ENCODE data around the gene PARPBP.
"Not testable (repeated sequence)": the region's sequence is repeated elsewhere in the genome, so short reads cannot be mapped to it uniquely, and the experiment has no call there.

The PARPBP gene

GRCh38 chr12:102120886-102121285 is 903 bp downstream of the PARPBP start:
- H3K27ac Mint-ChIP-seq = peak overlapping the region; percentile 90
- DNase-seq (ENCODE audit: low spot score in 2 of 2) = no peak
- H3K4me1 Mint-ChIP-seq = peaks cover 13% of the 10 kb centered on the region
- no peak for ATAC-seq (ENCODE audit: low read depth)
- H3K36me3 Mint-ChIP-seq = peaks cover 8% of the 10 kb centered on the region
- H3K27me3 Mint-ChIP-seq = no peaks in the 10 kb centered on the region
- H3K9me3 Mint-ChIP-seq = no peaks in the 10 kb centered on the region
- peak overlapping the region; percentile 92 for H3K4me3 Mint-ChIP-seq

GRCh38 chr12:102121328-102121727 is 1.3 kb downstream of the PARPBP start:
- not testable (repeated sequence) for H3K9me3 Mint-ChIP-seq; H3K4me3 Mint-ChIP-seq; H3K27me3 Mint-ChIP-seq; ATAC-seq (ENCODE audit: low read depth); DNase-seq (ENCODE audit: low spot score in 2 of 2); H3K27ac Mint-ChIP-seq; H3K36me3 Mint-ChIP-seq
- H3K4me1 Mint-ChIP-seq = peaks cover 13% of the 10 kb centered on the region

GRCh38 chr12:102130720-102131119 is 10.7 kb downstream of the PARPBP start:
- not testable (repeated sequence) for H3K27me3 Mint-ChIP-seq; DNase-seq (ENCODE audit: low spot score in 2 of 2); H3K4me3 Mint-ChIP-seq; H3K27ac Mint-ChIP-seq; H3K36me3 Mint-ChIP-seq; H3K4me1 Mint-ChIP-seq; H3K9me3 Mint-ChIP-seq; ATAC-seq (ENCODE audit: low read depth)

DNA sequence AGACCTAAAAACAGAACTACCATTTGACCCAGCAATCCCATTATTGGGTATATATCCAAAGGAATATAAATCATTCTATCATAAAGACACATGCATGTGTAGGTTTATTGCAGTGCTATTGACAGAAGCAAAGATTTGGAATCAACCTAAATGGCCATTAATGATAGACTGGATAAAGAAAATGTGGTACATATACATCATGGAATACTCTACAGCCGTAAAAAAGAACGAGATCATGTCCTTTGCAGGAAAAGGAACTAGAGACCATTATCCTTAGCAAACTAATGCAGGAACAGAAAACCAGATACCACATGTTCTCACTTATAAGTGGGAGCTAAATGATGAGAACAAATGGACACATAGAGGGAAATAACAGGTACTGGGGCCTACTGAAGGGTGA is 11.5 kb downstream of the PARPBP start:
- H3K4me1 Mint-ChIP-seq; ATAC-seq (ENCODE audit: low read depth); H3K4me3 Mint-ChIP-seq; H3K27me3 Mint-ChIP-seq; DNase-seq (ENCODE audit: low spot score in 2 of 2); H3K9me3 Mint-ChIP-seq; H3K27ac Mint-ChIP-seq; H3K36me3 Mint-ChIP-seq: not testable (repeated sequence)

- not testable (repeated sequence) for H3K4me3 Mint-ChIP-seq
Observed at GRCh38 chr12:102137619-102138018, 17.6 kb downstream of the PARPBP start.

DNA sequence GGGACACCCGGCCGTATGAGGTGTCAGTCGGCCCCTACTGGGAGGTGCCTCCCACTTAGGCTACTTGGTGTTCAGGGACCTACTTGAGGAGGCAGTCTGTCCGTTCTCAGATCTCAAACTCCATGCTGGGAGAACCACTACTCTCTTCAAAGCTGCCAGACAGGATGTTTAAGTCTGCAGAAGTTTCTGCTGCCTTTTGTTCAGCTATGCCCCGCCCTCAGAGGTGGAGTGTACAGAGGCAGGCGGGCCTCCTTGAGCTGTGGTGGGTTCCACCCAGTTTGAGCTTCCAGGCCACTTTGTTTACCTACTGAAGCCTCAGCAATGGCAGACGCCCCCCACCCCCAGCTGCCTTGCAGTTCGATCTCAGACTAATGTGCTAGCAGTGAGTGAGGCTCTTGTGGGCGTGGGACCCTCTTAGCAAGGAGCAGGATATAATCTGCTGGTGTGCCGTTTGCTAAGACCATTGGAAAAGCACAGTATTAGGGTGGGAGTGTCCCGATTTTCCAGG is 22.9 kb downstream of the PARPBP start:
- DNase-seq (ENCODE audit: low spot score in 2 of 2); H3K4me3 Mint-ChIP-seq; H3K27me3 Mint-ChIP-seq; ATAC-seq (ENCODE audit: low read depth); H3K4me1 Mint-ChIP-seq; H3K36me3 Mint-ChIP-seq; H3K27ac Mint-ChIP-seq; H3K9me3 Mint-ChIP-seq: not testable (repeated sequence)

More at GRCh38 chr12:102137619-102138018, 17.6 kb downstream of the PARPBP start:
- not testable (repeated sequence) for H3K27ac Mint-ChIP-seq; H3K27me3 Mint-ChIP-seq; H3K9me3 Mint-ChIP-seq; H3K36me3 Mint-ChIP-seq; ATAC-seq (ENCODE audit: low read depth); DNase-seq (ENCODE audit: low spot score in 2 of 2); H3K4me1 Mint-ChIP-seq

- no peaks in the 10 kb centered on the region for H3K27me3 Mint-ChIP-seq
- H3K4me3 Mint-ChIP-seq = no peak overlapping the region
- H3K4me1 Mint-ChIP-seq = peaks cover 2% of the 10 kb centered on the region
- peaks cover 3% of the 10 kb centered on the region for H3K36me3 Mint-ChIP-seq
- H3K27ac Mint-ChIP-seq = no peak overlapping the region
- ATAC-seq (ENCODE audit: low read depth) (no peak), DNase-seq (ENCODE audit: low spot score in 2 of 2) (no peak)
- H3K9me3 Mint-ChIP-seq = no peaks in the 10 kb centered on the region
Observed at GRCh38 chr12:102144221-102144620, 24.2 kb downstream of the PARPBP start.

DNA sequence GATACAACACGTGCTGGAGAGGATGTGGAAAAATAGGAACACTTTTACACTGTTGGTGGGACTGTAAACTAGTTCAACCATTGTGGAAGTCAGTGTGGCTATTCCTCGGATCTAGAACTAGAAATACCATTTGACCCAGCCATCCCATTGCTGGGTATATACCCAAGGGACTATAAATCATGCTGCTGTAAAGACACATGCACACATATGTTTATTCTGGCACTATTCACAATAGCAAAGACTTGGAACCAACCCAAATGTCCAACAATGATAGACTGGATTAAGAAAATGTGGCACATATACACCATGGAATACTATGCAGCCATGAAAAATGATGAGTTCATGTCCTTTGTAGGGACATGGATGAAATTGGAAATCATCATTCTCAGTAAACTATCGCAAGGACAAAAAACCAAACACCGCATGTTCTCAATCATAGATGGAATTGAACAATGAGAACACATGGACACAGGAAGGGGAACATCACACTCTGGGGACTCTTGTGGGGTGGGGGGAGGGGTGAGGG is 27.1 kb downstream of the PARPBP start:
- H3K27me3 Mint-ChIP-seq = not testable (repeated sequence)

DNA sequence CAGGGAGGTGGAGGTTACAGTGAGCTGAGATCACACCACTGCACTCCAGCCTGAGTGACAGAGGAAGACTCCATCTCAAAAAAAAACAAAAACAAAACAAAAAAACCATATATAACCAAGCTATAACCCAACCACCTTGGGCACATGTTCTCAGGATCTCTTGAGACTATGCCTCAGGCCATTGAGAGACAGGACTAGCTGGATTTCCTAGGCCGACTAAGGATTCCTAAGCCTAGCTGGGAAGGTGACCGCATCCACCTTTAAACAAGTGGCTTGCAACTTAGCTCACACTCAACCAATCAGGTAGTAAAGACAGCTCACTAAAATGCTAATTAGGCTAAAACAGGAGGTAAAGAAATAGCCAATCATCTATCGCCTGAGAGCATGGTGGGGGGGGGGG is 35.2 kb downstream of the PARPBP start:
- not testable (repeated sequence) for H3K36me3 Mint-ChIP-seq; H3K4me3 Mint-ChIP-seq; DNase-seq (ENCODE audit: low spot score in 2 of 2); ATAC-seq (ENCODE audit: low read depth); H3K27ac Mint-ChIP-seq; H3K9me3 Mint-ChIP-seq; H3K4me1 Mint-ChIP-seq; H3K27me3 Mint-ChIP-seq

More for the DNA sequence above, 27.1 kb downstream of the PARPBP start:
- not testable (repeated sequence) for DNase-seq (ENCODE audit: low spot score in 2 of 2); H3K4me1 Mint-ChIP-seq; H3K36me3 Mint-ChIP-seq; H3K27ac Mint-ChIP-seq; ATAC-seq (ENCODE audit: low read depth); H3K4me3 Mint-ChIP-seq; H3K9me3 Mint-ChIP-seq

- DNase-seq (ENCODE audit: low spot score in 2 of 2) (no peak), ATAC-seq (ENCODE audit: low read depth) (no peak)
- no peak overlapping the region for H3K27ac Mint-ChIP-seq
- no peak overlapping the region for H3K4me3 Mint-ChIP-seq
- H3K4me1 Mint-ChIP-seq = no peaks in the 10 kb centered on the region
- no peaks in the 10 kb centered on the region for H3K36me3 Mint-ChIP-seq
- no peaks in the 10 kb centered on the region for H3K9me3 Mint-ChIP-seq
- no peaks in the 10 kb centered on the region for H3K27me3 Mint-ChIP-seq
Observed at GRCh38 chr12:102163383-102163782, 43.4 kb downstream of the PARPBP start.

- no peaks in the 10 kb centered on the region for H3K27me3 Mint-ChIP-seq
- H3K27ac Mint-ChIP-seq = no peak overlapping the region
- H3K4me1 Mint-ChIP-seq = no peaks in the 10 kb centered on the region
- DNase-seq (ENCODE audit: low spot score in 2 of 2) (no peak), ATAC-seq (ENCODE audit: low read depth) (no peak)
- H3K36me3 Mint-ChIP-seq = no peaks in the 10 kb centered on the region
- H3K9me3 Mint-ChIP-seq = no peaks in the 10 kb centered on the region
- no peak overlapping the region for H3K4me3 Mint-ChIP-seq
Observed at GRCh38 chr12:102167821-102168604, 48.0 kb downstream of the PARPBP start.

DNA sequence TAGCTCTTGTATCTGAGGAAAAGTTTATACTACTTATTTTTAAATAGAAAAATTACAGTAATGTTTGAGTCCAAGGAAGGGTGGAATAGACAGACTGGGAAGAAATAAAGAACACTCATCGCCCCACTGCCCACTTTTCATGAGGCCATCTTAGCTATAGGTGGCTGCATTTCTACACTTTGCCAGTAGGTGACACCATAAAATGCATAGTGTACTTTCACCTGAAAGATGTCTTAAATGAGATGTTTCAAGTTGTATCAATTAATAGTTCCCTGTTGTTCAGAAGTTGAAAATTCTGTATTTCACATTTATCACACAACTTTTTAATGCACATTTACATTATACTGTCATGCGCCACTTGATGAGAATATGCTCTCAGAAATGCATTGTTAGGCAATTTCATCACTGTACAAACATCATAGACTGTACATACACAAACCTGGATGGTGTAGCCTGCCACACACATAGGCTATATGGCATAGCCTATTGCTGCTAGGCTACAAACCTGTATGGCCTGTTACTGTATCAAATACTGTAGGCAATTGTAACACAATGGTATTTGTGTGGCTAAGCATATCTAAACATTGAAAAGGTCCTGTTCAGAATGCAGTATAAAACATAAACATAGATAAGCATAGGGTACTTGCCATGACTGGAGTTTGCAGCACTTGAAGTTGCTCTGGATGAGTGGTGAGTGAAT is 50.1 kb downstream of the PARPBP start:
- Mint-ChIP-seq H3K27me3 (no peaks in the 10 kb centered on the region), H3K4me3 (no peak overlapping the region), H3K36me3 (no peaks in the 10 kb centered on the region), H3K9me3 (no peaks in the 10 kb centered on the region), H3K27ac (no peak overlapping the region), H3K4me1 (no peaks in the 10 kb centered on the region)
- DNase-seq (ENCODE audit: low spot score in 2 of 2) (peak in 1 of 2 donors; percentile 9), ATAC-seq (ENCODE audit: low read depth) (peak; percentile 55)

DNA sequence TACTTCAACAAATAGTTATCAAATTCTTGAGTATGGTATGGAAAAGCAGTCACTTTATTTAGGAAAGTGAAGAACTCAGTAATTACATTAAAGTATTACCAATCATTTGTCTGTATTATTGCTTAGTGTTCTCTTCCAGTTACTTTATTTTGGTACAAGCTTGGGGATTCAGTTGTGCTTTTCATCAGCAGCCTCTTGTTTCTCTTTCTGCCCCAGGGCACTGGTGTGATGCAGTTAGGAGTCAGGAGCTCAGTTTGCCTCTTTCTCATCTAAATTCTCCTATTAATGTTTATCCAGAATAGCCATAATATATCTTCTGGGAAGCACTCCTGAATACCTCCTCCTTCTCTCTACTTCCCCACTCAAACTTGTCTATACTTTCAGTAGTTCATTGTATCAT is 52.0 kb downstream of the PARPBP start:
- ATAC-seq (ENCODE audit: low read depth) (no peak), DNase-seq (ENCODE audit: low spot score in 2 of 2) (no peak)
- no peaks in the 10 kb centered on the region for H3K27me3 Mint-ChIP-seq
- no peak overlapping the region for H3K4me3 Mint-ChIP-seq
- H3K36me3 Mint-ChIP-seq = no peaks in the 10 kb centered on the region
- no peaks in the 10 kb centered on the region for H3K4me1 Mint-ChIP-seq
- no peak overlapping the region for H3K27ac Mint-ChIP-seq
- H3K9me3 Mint-ChIP-seq = no peaks in the 10 kb centered on the region

GRCh38 chr12:102172436-102172835 is 52.5 kb downstream of the PARPBP start:
- Mint-ChIP-seq H3K9me3 (no peaks in the 10 kb centered on the region), H3K36me3 (no peaks in the 10 kb centered on the region), H3K27me3 (no peaks in the 10 kb centered on the region), H3K4me1 (no peaks in the 10 kb centered on the region), H3K4me3 (no peak overlapping the region), H3K27ac (no peak overlapping the region)
- no peak for DNase-seq (ENCODE audit: low spot score in 2 of 2)
- ATAC-seq (ENCODE audit: low read depth) = no peak
